ENCODE measurements around the gene RBMXL3. TPM values are rescaled to one million over a fixed set of nuclear protein-coding genes. Genes with fewer than 3 reads are reported as not detected.

RBMXL3 gene
- total and polyA plus RNA-seq, 2 donors, result not detected

GRCh38 chrX:115229337-115230003 lies 40.3 kb downstream of the RBMXL3 start:
- Histone ChIP-seq H3K27ac (ENCODE audit: low read depth in 1 of 2, low read length in 1 of 2) (no peak overlapping the region), H3K27me3 (ENCODE audit: control insufficient read depth in 2 of 2, insufficient read depth in 1 of 2, low read length in 1 of 2) (peaks cover 3 to 15% of the 10 kb centered on the region in 2 donors), H3K4me1 (ENCODE audit: control insufficient read depth in 2 of 2, insufficient read depth in 2 of 2, low read length in 2 of 2) (no peaks in the 10 kb centered on the region), H3K4me3 (ENCODE audit: low read length in 2 of 2) (no peak overlapping the region), H3K36me3 (ENCODE audit: control insufficient read depth in 2 of 2, insufficient read depth in 2 of 2, low read length in 1 of 2) (no peaks in the 10 kb centered on the region), H3K9me3 (ENCODE audit: control insufficient read depth in 2 of 2, insufficient read depth in 1 of 2, low read length in 1 of 2) (no peaks in the 10 kb centered on the region)
- WGBS, result 69% methylated on average over 4 of the region's 4 CpGs
- DNase-seq (ENCODE audit: low read depth in 6 of 9, low spot score in 9 of 9), result no peak

GRCh38 chrX:115232933-115233496 lies 43.8 kb downstream of the RBMXL3 start:
- Histone ChIP-seq H3K27ac (ENCODE audit: low read depth in 1 of 2, low read length in 1 of 2) (no peak overlapping the region), H3K36me3 (ENCODE audit: control insufficient read depth in 2 of 2, insufficient read depth in 2 of 2, low read length in 1 of 2) (no peaks in the 10 kb centered on the region), H3K27me3 (ENCODE audit: control insufficient read depth in 2 of 2, insufficient read depth in 1 of 2, low read length in 1 of 2) (peaks cover 3 to 16% of the 10 kb centered on the region in 2 donors), H3K4me1 (ENCODE audit: control insufficient read depth in 2 of 2, insufficient read depth in 2 of 2, low read length in 2 of 2) (no peaks in the 10 kb centered on the region), H3K9me3 (ENCODE audit: control insufficient read depth in 2 of 2, insufficient read depth in 1 of 2, low read length in 1 of 2) (no peaks in the 10 kb centered on the region), H3K4me3 (ENCODE audit: low read length in 2 of 2) (peak overlapping the region in 1 of 2 donors; percentile 44)
- WGBS, result 12% methylated on average over 6 of the region's 6 CpGs
- DNase-seq (ENCODE audit: low read depth in 6 of 9, low spot score in 9 of 9), result no peak

DNA sequence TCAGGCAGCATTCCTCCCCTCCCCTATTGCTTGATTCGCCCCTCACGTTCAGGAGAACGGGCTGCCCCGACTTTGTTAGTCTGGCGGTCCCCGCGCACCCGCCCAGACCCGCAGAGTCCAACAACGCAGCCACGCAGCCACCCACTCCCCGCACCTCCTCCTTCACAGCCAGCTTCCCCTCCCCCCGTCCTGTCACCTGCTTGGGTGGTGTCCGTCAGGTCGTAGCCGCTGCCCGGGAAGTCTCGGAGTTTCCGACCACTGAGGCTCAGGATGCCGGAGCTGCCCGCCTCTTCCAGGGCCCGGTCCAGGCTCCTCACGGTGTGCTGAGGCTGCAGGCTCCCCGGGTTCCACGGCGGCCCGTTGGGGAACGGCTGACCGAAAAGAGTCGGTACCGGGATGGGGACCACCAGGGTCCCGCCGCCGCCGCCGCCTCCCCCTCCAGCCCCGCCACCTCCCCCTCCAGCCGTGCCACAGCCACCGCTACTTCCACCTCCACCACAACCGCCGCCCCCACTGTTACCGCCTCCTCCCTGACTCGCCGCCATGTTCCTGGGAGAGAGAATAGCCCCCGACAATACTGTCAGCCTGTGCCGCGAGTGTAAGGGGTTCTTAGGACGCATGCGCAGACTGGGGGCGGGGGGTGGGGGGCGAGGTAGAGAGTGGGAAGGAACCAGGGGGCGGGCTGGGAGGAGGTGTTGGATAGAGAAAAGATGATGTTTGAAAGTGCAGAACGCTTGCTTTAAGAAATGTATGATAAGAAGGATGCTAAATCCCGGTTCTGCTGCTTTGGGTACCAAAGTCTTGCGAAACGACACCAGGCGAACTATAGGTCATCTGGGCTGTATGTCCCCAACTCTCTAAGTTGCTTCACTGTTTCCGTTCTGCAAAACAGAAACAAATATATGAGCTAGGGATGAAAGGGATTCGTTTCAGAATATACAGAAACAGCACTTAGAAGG lies 44.6 kb downstream of the RBMXL3 start, which contains the start of gene LRCH2:
LRCH2 (minus strand) TSS at position 600 of the 959 bp plus-strand sequence; CDS start at position 545, 55 bp downstream.
- H3K27me3 ChIP-seq (ENCODE audit: control insufficient read depth in 2 of 2, insufficient read depth in 1 of 2, low read length in 1 of 2), result peaks cover 3 to 16% of the 10 kb centered on the region in 2 donors
- no peak within 1 kb of the TSS for H3K27ac ChIP-seq (ENCODE audit: low read depth in 1 of 2, low read length in 1 of 2)
- peak within 1 kb of the TSS; percentile 10 to 44 for H3K4me3 ChIP-seq (ENCODE audit: low read length in 2 of 2)
- WGBS, result 2% methylated on average over 59 of the region's 59 CpGs
- no peaks in the 10 kb centered on the region for H3K4me1 ChIP-seq (ENCODE audit: control insufficient read depth in 2 of 2, insufficient read depth in 2 of 2, low read length in 2 of 2)
- H3K9me3 ChIP-seq (ENCODE audit: control insufficient read depth in 2 of 2, insufficient read depth in 1 of 2, low read length in 1 of 2), result no peaks in the 10 kb centered on the region
- no peaks in the 10 kb centered on the region for H3K36me3 ChIP-seq (ENCODE audit: control insufficient read depth in 2 of 2, insufficient read depth in 2 of 2, low read length in 1 of 2)
- DNase-seq (ENCODE audit: low read depth in 6 of 9, low spot score in 9 of 9), result peak in 3 of 9 donors; percentile 4 to 45 (median 8)

GRCh38 chrX:115234461-115234860 lies 45.3 kb downstream of the RBMXL3 start:
- H3K27ac ChIP-seq (ENCODE audit: low read depth in 1 of 2, low read length in 1 of 2), result no peak overlapping the region

GRCh38 chrX:115236560-115236959 lies 47.4 kb downstream of the RBMXL3 start:
- no peak overlapping the region for H3K4me3 ChIP-seq (ENCODE audit: low read length in 2 of 2)
- no peaks in the 10 kb centered on the region for H3K9me3 ChIP-seq (ENCODE audit: control insufficient read depth in 2 of 2, insufficient read depth in 1 of 2, low read length in 1 of 2)
- H3K27ac ChIP-seq (ENCODE audit: low read depth in 1 of 2, low read length in 1 of 2), result no peak overlapping the region
- H3K4me1 ChIP-seq (ENCODE audit: control insufficient read depth in 2 of 2, insufficient read depth in 2 of 2, low read length in 2 of 2), result no peaks in the 10 kb centered on the region
- H3K27me3 ChIP-seq (ENCODE audit: control insufficient read depth in 2 of 2, insufficient read depth in 1 of 2, low read length in 1 of 2), result peaks cover 3 to 16% of the 10 kb centered on the region in 2 donors
- no peaks in the 10 kb centered on the region for H3K36me3 ChIP-seq (ENCODE audit: control insufficient read depth in 2 of 2, insufficient read depth in 2 of 2, low read length in 1 of 2)
- no peak for DNase-seq (ENCODE audit: low read depth in 6 of 9, low spot score in 9 of 9)

More at GRCh38 chrX:115234461-115234860, 45.3 kb downstream of the RBMXL3 start:
- no peaks in the 10 kb centered on the region for H3K4me1 ChIP-seq (ENCODE audit: control insufficient read depth in 2 of 2, insufficient read depth in 2 of 2, low read length in 2 of 2)
- H3K27me3 ChIP-seq (ENCODE audit: control insufficient read depth in 2 of 2, insufficient read depth in 1 of 2, low read length in 1 of 2), result peaks cover 3 to 16% of the 10 kb centered on the region in 2 donors
- H3K9me3 ChIP-seq (ENCODE audit: control insufficient read depth in 2 of 2, insufficient read depth in 1 of 2, low read length in 1 of 2), result no peaks in the 10 kb centered on the region
- H3K4me3 ChIP-seq (ENCODE audit: low read length in 2 of 2), result no peak overlapping the region
- no peak for DNase-seq (ENCODE audit: low read depth in 6 of 9, low spot score in 9 of 9)
- H3K36me3 ChIP-seq (ENCODE audit: control insufficient read depth in 2 of 2, insufficient read depth in 2 of 2, low read length in 1 of 2), result no peaks in the 10 kb centered on the region
- WGBS, result 21% methylated on average over 3 of the region's 3 CpGs

GRCh38 chrX:115237056-115237455 lies 47.8 kb downstream of the RBMXL3 start:
- WGBS, result 73% methylated on average over 1 of the region's 1 CpG
- no peak overlapping the region for H3K4me3 ChIP-seq (ENCODE audit: low read length in 2 of 2)
- no peaks in the 10 kb centered on the region for H3K4me1 ChIP-seq (ENCODE audit: control insufficient read depth in 2 of 2, insufficient read depth in 2 of 2, low read length in 2 of 2)
- H3K36me3 ChIP-seq (ENCODE audit: control insufficient read depth in 2 of 2, insufficient read depth in 2 of 2, low read length in 1 of 2), result no peaks in the 10 kb centered on the region
- H3K9me3 ChIP-seq (ENCODE audit: control insufficient read depth in 2 of 2, insufficient read depth in 1 of 2, low read length in 1 of 2), result no peaks in the 10 kb centered on the region
- no peak overlapping the region for H3K27ac ChIP-seq (ENCODE audit: low read depth in 1 of 2, low read length in 1 of 2)
- no peak for DNase-seq (ENCODE audit: low read depth in 6 of 9, low spot score in 9 of 9)
- peaks cover 3 to 16% of the 10 kb centered on the region in 2 donors for H3K27me3 ChIP-seq (ENCODE audit: control insufficient read depth in 2 of 2, insufficient read depth in 1 of 2, low read length in 1 of 2)

Other genes with a start within 250 kb of the RBMXL3 start
- gene IL13RA2, start 171.8 kb upstream of the RBMXL3 start, total RNA-seq, result 1.7 TPM
- gene IL13RA2, start 171.8 kb upstream of the RBMXL3 start, polyA plus RNA-seq, result 7.0 TPM
- 1.0 TPM for gene LRCH2, start 44.7 kb downstream of the RBMXL3 start, total RNA-seq
- 0.98 TPM for gene LRCH2, start 44.7 kb downstream of the RBMXL3 start, polyA plus RNA-seq
- gene LUZP4, start 100.3 kb downstream of the RBMXL3 start, total RNA-seq, result not detected
- gene LUZP4, start 100.3 kb downstream of the RBMXL3 start, polyA plus RNA-seq, result not detected